NB4 (cell line): Measurements from ENCODE around the gene NOC2L.

Experiments
- DNase-seq: peaks from one replicate; pipeline ENCODE4 v3.0.0; 2010; ENCODE audit warnings: low read depth
- H3K4me3 ChIP-seq: one replicate; pipeline ENCODE4 v1.5.1; 2011; ENCODE audit warnings: mild to moderate bottlenecking, low read depth, low read length, moderate library complexity
- MYC ChIP-seq: IDR thresholded peaks from 2 replicates; pipeline ENCODE4 v1.6.1; 2011; ENCODE audit warnings: low read depth, low read length
- POLR2A ChIP-seq: IDR thresholded peaks from 2 replicates; pipeline ENCODE4 v1.6.1; 2011; ENCODE audit warnings: mild to moderate bottlenecking; ENCODE audit not compliant: insufficient read length; ENCODE audit errors: extremely low read depth
- TF ChIP-seq, protein P1 (sequence below): IDR thresholded peaks from 2 replicates; pipeline ENCODE4 v1.6.1; 2011; ENCODE audit warnings: low read depth, low read length
- TF ChIP-seq, protein P2 (sequence below): IDR thresholded peaks from one replicate; pipeline ENCODE4 v1.5.1; 2012; ENCODE audit warnings: low read depth, low read length

Gene NOC2L

GRCh38 chr1:967466-968343, 8.6 kb upstream of the NOC2L start:
- no peak overlapping the region for H3K4me3 ChIP-seq
- TF ChIP-seq POLR2A (no peak), MYC (no peak)
- TF ChIP-seq, protein P1, sequence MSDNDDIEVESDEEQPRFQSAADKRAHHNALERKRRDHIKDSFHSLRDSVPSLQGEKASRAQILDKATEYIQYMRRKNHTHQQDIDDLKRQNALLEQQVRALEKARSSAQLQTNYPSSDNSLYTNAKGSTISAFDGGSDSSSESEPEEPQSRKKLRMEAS, result no peak
- TF ChIP-seq, protein P2, sequence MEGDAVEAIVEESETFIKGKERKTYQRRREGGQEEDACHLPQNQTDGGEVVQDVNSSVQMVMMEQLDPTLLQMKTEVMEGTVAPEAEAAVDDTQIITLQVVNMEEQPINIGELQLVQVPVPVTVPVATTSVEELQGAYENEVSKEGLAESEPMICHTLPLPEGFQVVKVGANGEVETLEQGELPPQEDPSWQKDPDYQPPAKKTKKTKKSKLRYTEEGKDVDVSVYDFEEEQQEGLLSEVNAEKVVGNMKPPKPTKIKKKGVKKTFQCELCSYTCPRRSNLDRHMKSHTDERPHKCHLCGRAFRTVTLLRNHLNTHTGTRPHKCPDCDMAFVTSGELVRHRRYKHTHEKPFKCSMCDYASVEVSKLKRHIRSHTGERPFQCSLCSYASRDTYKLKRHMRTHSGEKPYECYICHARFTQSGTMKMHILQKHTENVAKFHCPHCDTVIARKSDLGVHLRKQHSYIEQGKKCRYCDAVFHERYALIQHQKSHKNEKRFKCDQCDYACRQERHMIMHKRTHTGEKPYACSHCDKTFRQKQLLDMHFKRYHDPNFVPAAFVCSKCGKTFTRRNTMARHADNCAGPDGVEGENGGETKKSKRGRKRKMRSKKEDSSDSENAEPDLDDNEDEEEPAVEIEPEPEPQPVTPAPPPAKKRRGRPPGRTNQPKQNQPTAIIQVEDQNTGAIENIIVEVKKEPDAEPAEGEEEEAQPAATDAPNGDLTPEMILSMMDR, result no peak
- DNase-seq, result no peak

- peak overlapping the region; percentile 42 for H3K4me3 ChIP-seq
- TF ChIP-seq, protein P1, result peak; percentile 87
- TF ChIP-seq POLR2A (peak; percentile 55), MYC (peak; percentile 38)
- TF ChIP-seq, protein P2, result no peak
- DNase-seq, result peak; percentile 77
Measured at GRCh38 chr1:966704-967300, 7.7 kb upstream of the NOC2L start.

DNA sequence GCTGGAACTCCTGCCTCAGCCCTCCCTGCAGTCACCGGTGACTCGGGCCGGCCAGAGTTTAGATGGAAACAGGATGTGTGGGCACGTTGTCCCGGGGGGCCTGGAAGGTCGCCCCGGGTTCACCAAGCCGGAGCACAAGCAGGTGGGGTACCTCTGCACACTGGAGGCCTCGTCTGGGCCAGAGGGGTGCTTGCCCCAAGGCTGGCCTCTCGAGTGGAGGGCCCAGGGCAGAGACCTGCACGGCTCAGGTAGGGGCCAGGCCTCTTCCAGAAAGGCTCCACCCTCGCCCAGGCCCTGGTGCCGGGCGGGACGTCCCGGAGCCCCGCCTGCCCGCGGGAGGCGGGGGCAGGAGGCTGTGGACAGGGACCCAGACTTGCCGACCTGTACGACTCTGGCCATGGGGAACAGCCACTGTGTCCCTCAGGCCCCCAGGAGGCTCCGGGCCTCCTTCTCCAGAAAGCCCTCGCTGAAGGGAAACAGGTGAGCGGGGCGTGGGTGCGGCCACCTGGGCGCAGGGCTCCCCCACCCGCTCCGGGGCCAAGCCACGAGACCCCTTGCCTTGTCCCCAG, 7.2 kb upstream of the NOC2L start, which contains the start of gene PLEKHN1:
Gene PLEKHN1, plus strand, starts transcription at position 348 of the 569 bp plus-strand sequence. Its CDS starts 50 bp downstream, at position 398.
- TF ChIP-seq, protein P1, result no peak
- TF ChIP-seq, protein P2, result no peak
- TF ChIP-seq MYC, result no peak
- no peak for TF ChIP-seq POLR2A
- H3K4me3 ChIP-seq, result peak within 1 kb of the TSS; percentile 42
- peak; percentile 63 for DNase-seq

DNA sequence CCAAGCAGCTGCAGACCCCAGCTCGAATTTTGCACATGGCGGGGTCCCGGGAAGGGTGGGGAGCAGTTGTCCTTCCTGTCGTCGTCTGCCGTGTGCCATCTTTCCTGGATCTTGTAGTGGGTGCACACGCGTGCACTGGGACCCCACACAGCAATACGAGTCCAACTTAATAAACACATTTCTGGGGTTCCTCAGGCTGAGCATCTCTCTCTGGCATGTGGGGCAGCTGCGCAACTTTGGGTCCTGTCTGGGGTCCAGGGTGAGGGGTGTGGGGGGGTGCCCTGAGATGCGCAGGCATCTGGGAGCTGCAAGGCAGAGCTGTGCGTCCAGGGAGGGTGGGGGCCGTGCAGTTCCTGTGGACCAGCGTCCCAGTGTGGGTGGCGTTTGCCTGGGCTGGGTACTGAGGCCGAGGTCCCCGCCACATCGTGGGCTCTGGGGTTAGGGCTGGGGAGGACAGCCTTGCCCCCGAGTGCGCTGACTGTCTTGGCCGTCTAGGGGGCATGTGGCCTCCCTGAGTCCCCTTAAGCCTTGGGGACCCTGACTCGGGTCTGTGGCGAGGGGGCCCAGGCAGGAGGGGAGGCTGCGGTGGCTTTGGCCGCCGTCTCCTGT, 6.6 kb upstream of the NOC2L start:
- DNase-seq, result no peak
- no peak for TF ChIP-seq POLR2A
- TF ChIP-seq, protein P2, result no peak
- no peak for TF ChIP-seq MYC
- no peak overlapping the region for H3K4me3 ChIP-seq

DNA sequence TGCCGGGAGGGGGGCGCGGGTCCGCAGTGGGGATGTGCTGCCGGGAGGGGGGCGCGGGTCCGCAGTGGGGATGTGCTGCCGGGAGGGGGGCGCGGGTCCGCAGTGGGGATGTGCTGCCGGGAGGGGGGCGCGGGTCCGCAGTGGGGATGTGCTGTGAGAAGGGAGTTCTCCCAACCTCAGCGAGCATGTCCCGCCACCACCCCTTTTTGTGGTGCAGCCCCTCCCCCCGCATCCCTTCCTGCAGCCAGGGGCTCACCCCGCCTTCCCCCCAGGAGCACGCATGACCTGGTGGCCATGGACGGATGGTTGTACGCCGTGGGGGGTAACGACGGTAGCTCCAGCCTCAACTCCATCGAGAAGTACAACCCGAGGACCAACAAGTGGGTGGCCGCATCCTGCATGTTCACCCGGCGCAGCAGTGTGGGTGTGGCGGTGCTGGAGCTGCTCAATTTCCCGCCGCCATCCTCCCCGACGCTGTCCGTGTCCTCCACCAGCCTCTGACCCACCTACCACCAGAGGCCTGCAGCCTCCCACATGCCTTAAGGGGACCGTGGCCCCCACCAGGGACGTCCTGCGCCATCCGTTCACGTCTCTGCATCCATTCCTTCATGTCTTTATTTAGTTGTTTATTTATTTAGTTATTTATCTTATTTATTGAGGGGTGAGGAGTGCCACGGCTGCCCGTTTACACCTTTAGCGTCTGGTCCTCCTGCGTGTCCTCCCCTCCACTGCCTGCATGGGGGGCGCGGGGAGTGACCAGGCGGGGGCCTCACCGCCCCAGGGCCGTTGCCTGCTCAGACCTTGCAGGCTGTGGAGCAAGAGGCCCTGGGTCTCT, 5.9 kb upstream of the NOC2L start:
- no peak for DNase-seq
- no peak overlapping the region for H3K4me3 ChIP-seq
- TF ChIP-seq POLR2A (no peak), MYC (no peak)
- TF ChIP-seq, protein P2, result no peak
- TF ChIP-seq, protein P1, result no peak
